NCI-H460 (cell line): ENCODE data around the gene INPP4B. TPM values are rescaled to one million over a fixed set of nuclear protein-coding genes. Genes with fewer than 3 reads are reported as not detected.
"Not testable (repeated sequence)": the region's sequence is repeated elsewhere in the genome, so short reads cannot be mapped to it uniquely, and the experiment has no call there.

Experiments used
- DNase-seq: peaks from one replicate; pipeline ENCODE4 v3.0.0-alpha.2; 2016; ENCODE audit warnings: low read depth; ENCODE audit errors: extremely low read depth
- total RNA-seq: library from RNA; depleted of rRNA; stranded (reverse); fragments of >200 nt; shearing (Covaris generic); gene quantifications from 2 replicates; pipeline ENCODE4 v1.2.3, GENCODE V29; 2014

INPP4B gene
- total RNA-seq, 1 experiment from 2014 or later: 3.9 TPM

- no peak for DNase-seq
Observed at GRCh38 chr4:142120921-142121320, 725.2 kb downstream of the INPP4B start.

- no peak for DNase-seq
Observed at GRCh38 chr4:142112451-142112850, 733.6 kb downstream of the INPP4B start.

- DNase-seq: no peak
Observed at GRCh38 chr4:142110136-142110535, 736.0 kb downstream of the INPP4B start.

- DNase-seq: no peak
Observed at GRCh38 chr4:142104041-142104440, 742.1 kb downstream of the INPP4B start.

- DNase-seq: no peak
Observed at GRCh38 chr4:142101401-142101800, 744.7 kb downstream of the INPP4B start.

- no peak for DNase-seq
Observed at GRCh38 chr4:142100941-142101340, 745.2 kb downstream of the INPP4B start.

GRCh38 chr4:142098900-142099545, 747.1 kb downstream of the INPP4B start:
- DNase-seq: no peak

GRCh38 chr4:142098380-142098779, 747.7 kb downstream of the INPP4B start:
- DNase-seq: no peak

- no peak for DNase-seq
Observed at GRCh38 chr4:142097015-142097414, 749.1 kb downstream of the INPP4B start.

GRCh38 chr4:142095886-142096605, 750.1 kb downstream of the INPP4B start:
- DNase-seq: peak; percentile 8

- DNase-seq: no peak
Observed at GRCh38 chr4:142092941-142093340, 753.2 kb downstream of the INPP4B start.

- DNase-seq: peak; percentile 61
Observed at GRCh38 chr4:142091691-142092182, 754.4 kb downstream of the INPP4B start.

- DNase-seq: peak; percentile 63
Observed at GRCh38 chr4:142091085-142091513, 755.0 kb downstream of the INPP4B start.

- DNase-seq: no peak
Observed at GRCh38 chr4:142088906-142089305, 757.2 kb downstream of the INPP4B start.

- DNase-seq: no peak
Observed at GRCh38 chr4:142085513-142086292, 760.4 kb downstream of the INPP4B start.

- DNase-seq: no peak
Observed at GRCh38 chr4:142083264-142083663, 762.8 kb downstream of the INPP4B start.

GRCh38 chr4:142081025-142081424, 765.1 kb downstream of the INPP4B start:
- no peak for DNase-seq

GRCh38 chr4:142079959-142080358, 766.1 kb downstream of the INPP4B start:
- DNase-seq: no peak

- no peak for DNase-seq
Observed at GRCh38 chr4:142077048-142077447, 769.1 kb downstream of the INPP4B start.

- DNase-seq: not testable (repeated sequence)
Observed at GRCh38 chr4:142068304-142068703, 777.8 kb downstream of the INPP4B start.

GRCh38 chr4:142066562-142066961, 779.5 kb downstream of the INPP4B start:
- DNase-seq: not testable (repeated sequence)
